Keratinocyte (primary cell): ENCODE measurements around the gene OLFM2. TPM values are rescaled to one million over a fixed set of nuclear protein-coding genes. Genes with fewer than 3 reads are reported as not detected.

ENCODE experiments used
- DNase-seq: peaks from one replicate; pipeline ENCODE4 v3.0.0-alpha.2; 2011; ENCODE audit warnings: low read depth, missing footprints, low spot score
- FAIRE-seq: peaks from 2 replicates; lab custom pipeline; 2011; peaks lifted over from hg19 to GRCh38; lab: Jason Lieb, UNC
- H2AFZ ChIP-seq: 2 replicates; pipeline ENCODE4 v1.6.0; 2012; ENCODE audit warnings: low read length, control low read depth, inconsistent platforms; ENCODE audit not compliant: control insufficient read depth
- H3K27ac ChIP-seq: 2 replicates; pipeline ENCODE4 v1.5.1; 2011; ENCODE audit warnings: low read length; ENCODE audit not compliant: control insufficient read depth, insufficient read depth
- H3K27me3 ChIP-seq: 3 replicates; pipeline ENCODE4 v1.6.0; 2011; ENCODE audit warnings: low read length; ENCODE audit not compliant: control insufficient read depth, insufficient read depth; ENCODE audit errors: extremely low read depth
- H3K36me3 ChIP-seq, 2 experiments: 2 replicates in 1 of 2; 3 replicates in 1 of 2; pipeline ENCODE4 v1.5.1; 2011; ENCODE audit warnings: low read length in 2 of 2, mild to moderate bottlenecking in 1 of 2; ENCODE audit not compliant: control insufficient read depth in 2 of 2, insufficient read depth in 2 of 2; ENCODE audit errors: extremely low read depth in 1 of 2
- H3K4me1 ChIP-seq: 3 replicates; pipeline ENCODE4 v1.5.1; 2011; ENCODE audit warnings: low read length; ENCODE audit not compliant: control insufficient read depth, insufficient read depth; ENCODE audit errors: extremely low read depth
- H3K4me2 ChIP-seq: 3 replicates; pipeline ENCODE4 v1.6.0; 2011; ENCODE audit warnings: low read depth, low read length; ENCODE audit not compliant: control insufficient read depth, insufficient read depth; ENCODE audit errors: extremely low read depth
- H3K4me3 ChIP-seq, 3 experiments: fragments of 200-600 bp in 1 of 3; sonication (generic) in 1 of 3; 2 replicates in 2 of 3; 3 replicates in 1 of 3; pipeline ENCODE4 v1.5.1; 2011 to 2016; ENCODE audit warnings: low read length in 3 of 3, mild to moderate bottlenecking in 3 of 3, control low read depth in 2 of 3, inconsistent platforms in 1 of 3, low read depth in 1 of 3, mixed read lengths in 1 of 3, mixed run types in 1 of 3, moderate library complexity in 1 of 3; ENCODE audit not compliant: control insufficient read depth in 2 of 3, insufficient read depth in 2 of 3; ENCODE audit errors: extremely low read depth in 1 of 3
- H3K79me2 ChIP-seq: 2 replicates; pipeline ENCODE4 v1.6.0; 2012; ENCODE audit warnings: low read length; ENCODE audit not compliant: control insufficient read depth, insufficient read depth
- H3K9ac ChIP-seq: 3 replicates; pipeline ENCODE4 v1.6.0; 2011; ENCODE audit warnings: low read length; ENCODE audit not compliant: control insufficient read depth, insufficient read depth; ENCODE audit errors: extremely low read depth
- H3K9me1 ChIP-seq: 3 replicates; pipeline ENCODE4 v1.6.0; 2011; ENCODE audit warnings: low read length; ENCODE audit not compliant: control insufficient read depth, insufficient read depth; ENCODE audit errors: extremely low read depth
- H3K9me3 ChIP-seq: 2 replicates; pipeline ENCODE4 v1.5.1; 2012; ENCODE audit warnings: low read depth, low read length; ENCODE audit not compliant: control insufficient read depth
- H4K20me1 ChIP-seq: 3 replicates; pipeline ENCODE4 v1.6.0; 2011; ENCODE audit warnings: low read length; ENCODE audit not compliant: control insufficient read depth, insufficient read depth; ENCODE audit errors: extremely low read depth
- EZH2 ChIP-seq: IDR thresholded peaks from one replicate; pipeline ENCODE4 v1.6.1; 2012; ENCODE audit warnings: inconsistent platforms, mild to moderate bottlenecking, low read length, moderate library complexity
- dilution Hi-C: fragments of 300-500 bp; cut with MboI; formaldehyde crosslinking; loops from one replicate; pipeline ENCODE4 v1.7.0; 2020; ENCODE audit warnings: low sequenced_read_pairs; ENCODE audit not compliant: extremely low pct_ligation_motif_present
- polyA plus RNA-seq, 5 experiments: library from polyadenylated mRNA; depleted of rRNA in 3 of 5; stranded (reverse) in 3 of 5; stranded (forward) in 1 of 5; unstranded in 1 of 5; fragments of >200 nt; gene quantifications; 1 replicate in 1 of 5; 2 replicates in 3 of 5; 3 replicates in 1 of 5; pipeline versions ENCODE4 v1.2.1 to v1.2.3, GENCODE V29; 2011 to 2012; ENCODE audit warnings: missing spikeins in 2 of 5, low read depth in 1 of 5, low replicate concordance in 1 of 5
- TF ChIP-seq, protein P1 (sequence below), 3 experiments: IDR thresholded peaks in 1 of 3; conservative IDR thresholded peaks in 1 of 3; optimal IDR thresholded peaks in 1 of 3; 2 replicates in 2 of 3; 3 replicates in 1 of 3; pipeline versions ENCODE3 to v1.5.1; 2011; ENCODE audit warnings: low read length in 3 of 3, mild to moderate bottlenecking in 3 of 3, moderate library complexity in 2 of 3, control low read depth in 1 of 3, inconsistent platforms in 1 of 3; ENCODE audit not compliant: insufficient read depth in 2 of 3; ENCODE audit errors: extremely low read depth in 1 of 3

The OLFM2 gene
- polyA plus RNA-seq, 1 donor (not counting 4 experiments of a cell fraction or from before 2014, with no cell fraction given), result 5.3 TPM

DNA sequence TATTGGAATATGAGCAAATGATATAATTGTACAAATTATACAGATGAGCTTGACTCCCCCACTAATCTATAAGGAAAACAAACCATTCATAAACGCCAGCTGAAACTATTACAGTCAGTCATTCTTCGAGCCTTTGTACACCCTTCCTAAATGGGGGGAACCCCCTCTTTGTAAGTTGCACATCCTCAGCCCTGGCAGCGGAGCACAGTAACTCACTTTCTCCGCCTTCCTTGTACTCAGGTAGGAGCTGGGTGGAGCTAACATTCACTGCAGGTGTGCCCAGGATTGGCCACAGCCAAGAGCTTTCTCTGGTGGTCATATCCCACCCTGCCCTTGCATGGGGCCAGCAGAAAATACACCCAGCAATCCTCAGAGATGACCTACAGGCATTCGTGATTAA lies 72.6 kb downstream of the OLFM2 start:
- no peaks in the 10 kb centered on the region for H3K9me3 ChIP-seq
- H3K27ac ChIP-seq, result no peak overlapping the region
- H3K4me3 ChIP-seq, result no peak overlapping the region
- H4K20me1 ChIP-seq, result no peaks in the 10 kb centered on the region
- peaks cover 9% of the 10 kb centered on the region for H3K27me3 ChIP-seq
- no peak for FAIRE-seq
- no peak for TF ChIP-seq EZH2
- TF ChIP-seq, protein P1, sequence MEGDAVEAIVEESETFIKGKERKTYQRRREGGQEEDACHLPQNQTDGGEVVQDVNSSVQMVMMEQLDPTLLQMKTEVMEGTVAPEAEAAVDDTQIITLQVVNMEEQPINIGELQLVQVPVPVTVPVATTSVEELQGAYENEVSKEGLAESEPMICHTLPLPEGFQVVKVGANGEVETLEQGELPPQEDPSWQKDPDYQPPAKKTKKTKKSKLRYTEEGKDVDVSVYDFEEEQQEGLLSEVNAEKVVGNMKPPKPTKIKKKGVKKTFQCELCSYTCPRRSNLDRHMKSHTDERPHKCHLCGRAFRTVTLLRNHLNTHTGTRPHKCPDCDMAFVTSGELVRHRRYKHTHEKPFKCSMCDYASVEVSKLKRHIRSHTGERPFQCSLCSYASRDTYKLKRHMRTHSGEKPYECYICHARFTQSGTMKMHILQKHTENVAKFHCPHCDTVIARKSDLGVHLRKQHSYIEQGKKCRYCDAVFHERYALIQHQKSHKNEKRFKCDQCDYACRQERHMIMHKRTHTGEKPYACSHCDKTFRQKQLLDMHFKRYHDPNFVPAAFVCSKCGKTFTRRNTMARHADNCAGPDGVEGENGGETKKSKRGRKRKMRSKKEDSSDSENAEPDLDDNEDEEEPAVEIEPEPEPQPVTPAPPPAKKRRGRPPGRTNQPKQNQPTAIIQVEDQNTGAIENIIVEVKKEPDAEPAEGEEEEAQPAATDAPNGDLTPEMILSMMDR (optimal IDR thresholded peaks at IDR 0.05 in 1 of 3, IDR thresholded peaks at IDR 0.05 in 1 of 3, conservative IDR thresholded peaks at IDR 0.05 in 1 of 3; ENCODE audit: extremely low read depth in 1 of 3, insufficient read depth in 2 of 3, low read length in 3 of 3), result no peak
- H3K79me2 ChIP-seq, result no peaks in the 10 kb centered on the region
- DNase-seq, result no peak
- no peak overlapping the region for H3K4me2 ChIP-seq
- dilution Hi-C loops, result no loop called here
- H3K36me3 ChIP-seq, result no peaks in the 10 kb centered on the region
- no peaks in the 10 kb centered on the region for H3K9me1 ChIP-seq
- no peak overlapping the region for H3K9ac ChIP-seq
- H3K4me1 ChIP-seq, result no peaks in the 10 kb centered on the region
- H2AFZ ChIP-seq, result no peak overlapping the region

- no peak for DNase-seq
- no peaks in the 10 kb centered on the region for H4K20me1 ChIP-seq
- peaks cover 9% of the 10 kb centered on the region for H3K27me3 ChIP-seq
- H3K4me1 ChIP-seq, result peaks cover 5% of the 10 kb centered on the region
- TF ChIP-seq, protein P1 (optimal IDR thresholded peaks at IDR 0.05 in 1 of 3, IDR thresholded peaks at IDR 0.05 in 1 of 3, conservative IDR thresholded peaks at IDR 0.05 in 1 of 3; ENCODE audit: extremely low read depth in 1 of 3, insufficient read depth in 2 of 3, low read length in 3 of 3), result no peak
- TF ChIP-seq EZH2, result no peak
- no peak overlapping the region for H3K9ac ChIP-seq
- no peaks in the 10 kb centered on the region for H3K79me2 ChIP-seq
- H3K27ac ChIP-seq, result no peak overlapping the region
- H3K4me2 ChIP-seq, result no peak overlapping the region
- H3K9me3 ChIP-seq, result no peaks in the 10 kb centered on the region
- H3K36me3 ChIP-seq, result no peaks in the 10 kb centered on the region
- no peak overlapping the region for H3K4me3 ChIP-seq
- H3K9me1 ChIP-seq, result no peaks in the 10 kb centered on the region
- H2AFZ ChIP-seq, result no peak overlapping the region
- dilution Hi-C loops, result no loop called here
- FAIRE-seq, result no peak
Measured at GRCh38 chr19:9862938-9863337, 73.4 kb downstream of the OLFM2 start.
